Ovary (tissue), 9 donors: Measurements from ENCODE around the gene TBX6. TPM values are rescaled to one million over a fixed set of nuclear protein-coding genes. Genes with fewer than 3 reads are reported as not detected.

Source experiments
- DNase-seq, 5 donors: peaks; one replicate each; pipeline ENCODE4 v3.0.0-alpha.2; 2019 to 2020
- H3K27ac ChIP-seq, 2 donors: fragments of 200-600 bp; one replicate each; pipeline versions ENCODE4 v1.5.1 to v1.8.0; 2019 to 2022
- H3K27me3 ChIP-seq: fragments of 200-600 bp; one replicate; pipeline ENCODE4 v1.8.0; 2022
- H3K36me3 ChIP-seq: fragments of 200-600 bp; sonication (generic); one replicate; pipeline ENCODE4 v1.5.1; 2019
- H3K4me1 ChIP-seq: one replicate; pipeline ENCODE4 v1.8.1; 2013; ENCODE audit warnings: mild to moderate bottlenecking, moderate library complexity; ENCODE audit not compliant: insufficient read depth
- H3K4me3 ChIP-seq: fragments of 200-600 bp; sonication (generic); one replicate; pipeline ENCODE4 v1.5.1; 2017
- H3K9me3 ChIP-seq, 2 donors: fragments of 200-600 bp in 1 of 2; sonication (generic) in 1 of 2; one replicate each; pipeline versions ENCODE4 v1.5.1 to v1.8.1; 2013 to 2019; ENCODE audit warnings: mild to moderate bottlenecking in 1 of 2, moderate library complexity in 1 of 2
- CTCF ChIP-seq, 3 donors: fragments of 450-650 bp in 2 of 3; fragments of 200-600 bp in 1 of 3; IDR thresholded peaks; one replicate each; pipeline versions ENCODE4 v1.5.1 to v1.8.0; 2016 to 2022; ENCODE audit warnings: antibody characterized with exemption in 3 of 3, mild to moderate bottlenecking in 1 of 3
- EP300 ChIP-seq: sonication (generic); formaldehyde crosslinking; IDR thresholded peaks from one replicate; pipeline ENCODE4 v1.6.1; 2017; ENCODE audit warnings: antibody characterized with exemption
- POLR2A ChIP-seq: fragments of 450-650 bp; IDR thresholded peaks from one replicate; pipeline ENCODE4 v1.6.1; 2017; ENCODE audit warnings: antibody characterized with exemption, mild to moderate bottlenecking, moderate library complexity
- WGBS, 3 donors: extraction: QIAGEN DNeasy Blood & Tissue Kit in 1 of 3; methylation state at CpG; one replicate each; pipeline versions ENCODE4 v1.1.5 to v1.1.7; 2013 to 2017; 5-methylcytosine and 5-hydroxymethylcytosine counted together
- intact Hi-C, 4 donors: fragments of 100-400 bp; cut with DNase I; formaldehyde crosslinking; loops; one replicate each; pipeline versions ENCODE4 v1.11.0 to v1.15.1; 2022 to 2023
- polyA plus RNA-seq, 2 donors: library from polyadenylated mRNA; stranded (reverse); fragments of 200-250 nt in 1 of 2; fragments of 350-450 nt in 1 of 2; fragmentation: Illumina TruSeq in 1 of 2; extraction: RNeasy Lipid Tissue Mini Kit (QIAGEN cat#74804) in 1 of 2; gene quantifications; one replicate each; pipeline ENCODE4 v1.2.3, GENCODE V29; 2013 to 2014
- total RNA-seq, 7 donors: library from RNA; depleted of rRNA in 2 of 7; stranded (reverse); fragments of >200 nt in 2 of 7; fragmentation: NEBNext Ultra II Directional in 3 of 7; extraction: Animal tissue kit (Norgen Biotek cat#: 25700) in 3 of 7; gene quantifications; one replicate each; pipeline versions ENCODE4 v1.1.0 to v1.2.4, GENCODE V29; 2016 to 2023
- donor health status: DM: no; HTN: no; CAD: no; lungs with moderate emphysema.
- donor health status: DM: no; HTN: no; CAD: no.
- donor health status: Bipolar disorder and iron deficiency.
- donor health status: DM: yes; HTN: yes; CAD: no.
- donor health status: DM: no; HTN: no; CAD: no.
- donor health status: DM: yes; HTN: yes; CAD: no.

Gene TBX6
- total and polyA plus RNA-seq, 9 donors, result 0.08 to 1.5 (median 0.75) TPM

DNA sequence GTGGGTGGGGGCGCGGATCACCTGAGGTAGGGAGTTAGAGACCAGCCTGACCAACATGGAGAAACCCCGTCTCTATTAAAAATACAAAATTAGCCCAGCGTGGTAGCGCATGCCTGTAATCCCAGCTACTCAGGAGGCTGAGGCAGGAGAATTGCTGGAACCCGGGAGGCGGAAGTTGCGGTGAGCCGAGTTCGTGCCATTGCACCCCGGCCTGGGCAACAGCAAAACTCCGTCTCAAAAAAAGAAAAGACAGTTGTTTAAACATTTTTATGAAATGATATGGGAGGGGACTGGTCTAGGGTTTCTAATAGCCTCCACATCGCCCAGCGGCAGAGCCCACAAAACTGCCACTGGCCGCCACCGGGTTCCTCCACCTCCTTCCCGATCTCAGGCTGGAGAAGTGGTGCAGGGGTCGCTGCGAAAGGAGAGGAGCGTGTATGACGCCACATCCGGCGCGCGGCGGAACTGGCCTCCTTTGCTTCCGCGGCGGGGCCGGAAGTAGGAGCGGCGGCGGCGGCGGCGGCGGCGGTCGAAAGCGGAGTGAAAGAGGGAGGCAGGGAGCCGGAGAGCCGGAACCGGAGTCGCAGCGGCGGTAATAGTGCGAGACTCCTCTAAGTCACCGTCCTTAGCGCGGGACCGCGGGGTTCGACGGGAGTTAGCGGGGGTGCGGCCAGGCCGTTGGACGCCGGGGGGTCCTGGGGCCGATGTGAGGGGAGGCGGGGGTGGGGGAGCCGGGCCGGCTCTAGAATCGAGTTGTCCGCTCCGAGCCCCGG, 16.0 kb downstream of the TBX6 start, which contains the start of gene PPP4C:
TSS of gene PPP4C (plus strand) at position 492 of the 773 bp plus-strand sequence. CDS start 384 bp downstream, outside the sequence.
- WGBS, 3 donors, result 1 to 2% (median 1%) methylated on average over 58 to 67 of the region's 67 CpGs
- Histone ChIP-seq H3K4me1 (peaks cover 5% of the 10 kb centered on the region), H3K4me3 (peak within 1 kb of the TSS; percentile 86), H3K27me3 (no peaks in the 10 kb centered on the region), H3K36me3 (no peaks in the 10 kb centered on the region), H3K9me3 (no peaks in the 10 kb centered on the region), H3K27ac (peak within 1 kb of the TSS; percentile 63 to 72)
- intact Hi-C loops, result no loop called here
- DNase-seq, result peak; percentile 84 to 93 (median 88)
- TF ChIP-seq EP300 (no peak), CTCF (IDR thresholded peaks at IDR 0.05) (peak in 1 of 3 donors; percentile 31), POLR2A (peak; percentile 80)

DNA sequence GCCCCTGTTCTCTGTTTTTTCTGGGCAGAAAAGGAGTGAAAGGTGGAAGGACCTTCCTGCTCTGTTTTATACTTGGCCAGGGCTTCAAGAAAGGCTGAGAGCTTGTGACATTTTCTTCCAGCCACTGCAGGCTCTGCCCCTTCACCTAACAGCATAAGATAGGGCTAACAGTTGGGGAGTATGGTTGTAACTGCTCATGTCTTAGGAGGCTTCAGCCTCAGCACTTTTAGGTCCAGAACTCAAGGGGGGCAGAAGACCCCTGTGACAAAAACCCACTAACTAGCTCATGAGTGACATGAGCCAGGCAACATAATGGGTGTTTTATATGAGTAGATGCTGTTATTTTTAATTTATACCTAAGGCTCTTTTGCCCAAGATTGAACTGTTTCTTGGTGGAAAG, 21.2 kb downstream of the TBX6 start:
- no peaks in the 10 kb centered on the region for H3K9me3 ChIP-seq
- no peak overlapping the region for H3K4me3 ChIP-seq
- no peak for DNase-seq
- H3K27ac ChIP-seq, result peak overlapping the region in 1 of 2 donors; percentile 17
- TF ChIP-seq EP300 (no peak), CTCF (IDR thresholded peaks at IDR 0.05) (no peak), POLR2A (no peak)
- no peaks in the 10 kb centered on the region for H3K27me3 ChIP-seq
- intact Hi-C loops, result no loop called here
- peaks cover 17% of the 10 kb centered on the region for H3K4me1 ChIP-seq
- H3K36me3 ChIP-seq, result no peaks in the 10 kb centered on the region

DNA sequence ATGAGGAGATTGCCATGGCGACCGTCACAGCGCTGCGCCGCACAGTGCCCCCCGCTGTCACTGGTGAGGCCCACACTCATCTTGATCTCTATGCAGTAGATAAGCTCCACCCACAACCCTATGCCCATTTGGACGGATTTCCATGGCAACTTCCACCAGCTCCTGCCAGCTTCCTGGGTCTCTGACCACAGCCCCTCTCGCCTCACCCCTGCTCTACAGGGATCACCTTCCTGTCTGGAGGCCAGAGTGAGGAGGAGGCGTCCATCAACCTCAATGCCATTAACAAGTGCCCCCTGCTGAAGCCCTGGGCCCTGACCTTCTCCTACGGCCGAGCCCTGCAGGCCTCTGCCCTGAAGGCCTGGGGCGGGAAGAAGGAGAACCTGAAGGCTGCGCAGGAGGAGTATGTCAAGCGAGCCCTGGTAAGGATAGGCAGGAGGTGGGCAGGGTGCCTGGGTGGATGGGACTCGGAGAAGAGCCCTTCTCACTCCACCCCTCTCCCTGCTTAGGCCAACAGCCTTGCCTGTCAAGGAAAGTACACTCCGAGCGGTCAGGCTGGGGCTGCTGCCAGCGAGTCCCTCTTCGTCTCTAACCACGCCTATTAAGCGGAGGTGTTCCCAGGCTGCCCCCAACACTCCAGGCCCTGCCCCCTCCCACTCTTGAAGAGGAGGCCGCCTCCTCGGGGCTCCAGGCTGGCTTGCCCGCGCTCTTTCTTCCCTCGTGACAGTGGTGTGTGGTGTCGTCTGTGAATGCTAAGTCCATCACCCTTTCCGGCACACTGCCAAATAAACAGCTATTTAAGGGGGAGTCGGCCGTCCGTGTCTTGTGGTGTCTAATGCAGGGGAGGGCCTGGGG, 21.9 kb downstream of the TBX6 start:
- H3K27ac ChIP-seq, result peak overlapping the region; percentile 15 to 17
- H3K36me3 ChIP-seq, result no peaks in the 10 kb centered on the region
- no peaks in the 10 kb centered on the region for H3K9me3 ChIP-seq
- WGBS, 3 donors, result 35 to 38% (median 35%) methylated on average over 28 to 31 of the region's 31 CpGs
- TF ChIP-seq EP300, result no peak
- no peak for TF ChIP-seq POLR2A
- TF ChIP-seq CTCF (IDR thresholded peaks at IDR 0.05), result no peak
- H3K4me3 ChIP-seq, result no peak overlapping the region
- no peaks in the 10 kb centered on the region for H3K27me3 ChIP-seq
- peak; percentile 50 to 80 (median 59) for DNase-seq
- intact Hi-C loops, result loop anchor here in 1 of 4 donors (10.0 kb wide), 1 partner anchor 335 kb away; the partner anchor contains the start of gene ZNF771
- H3K4me1 ChIP-seq, result peaks cover 15% of the 10 kb centered on the region

- DNase-seq, result peak in 1 of 5 donors; percentile 53
- 73 to 80% (median 76%) methylated on average over 13 to 17 of the region's 17 CpGs for WGBS, 3 donors
- no peaks in the 10 kb centered on the region for H3K36me3 ChIP-seq
- H3K4me1 ChIP-seq, result peaks cover 15% of the 10 kb centered on the region
- H3K4me3 ChIP-seq, result no peak overlapping the region
- no peak overlapping the region for H3K27ac ChIP-seq
- intact Hi-C loops, result loop anchor here in 1 of 4 donors (10.0 kb wide), 1 partner anchor 336 kb away; the partner anchor contains the start of gene ZNF771
- TF ChIP-seq EP300 (no peak), CTCF (IDR thresholded peaks at IDR 0.05) (no peak), POLR2A (no peak)
- no peaks in the 10 kb centered on the region for H3K27me3 ChIP-seq
- H3K9me3 ChIP-seq, result no peaks in the 10 kb centered on the region
Measured at GRCh38 chr16:30068750-30069610, 22.7 kb downstream of the TBX6 start.
